Liver (tissue), 3 donors: Measurements from ENCODE around the gene LCE3C.

Experiments
- ATF3 ChIP-seq: IDR thresholded peaks from 2 replicates; pipeline ENCODE4 v1.6.1; 2016; ENCODE audit warnings: antibody characterized with exemption
- CTCF ChIP-seq: fragments of 150-350 bp; IDR thresholded peaks from 2 replicates; pipeline ENCODE4 v1.5.1; 2017; ENCODE audit warnings: improper control_type of control experiment, low read depth, low read length; ENCODE audit not compliant: missing input control
- GABPA ChIP-seq, 2 donors: IDR thresholded peaks in 1 of 2; conservative IDR thresholded peaks in 1 of 2; 2 replicates each; pipeline ENCODE4 v1.6.1; 2016; ENCODE audit warnings: antibody characterized with exemption in 2 of 2, mild to moderate bottlenecking in 1 of 2, moderate library complexity in 1 of 2
- HNF4A ChIP-seq, 2 donors: conservative IDR thresholded peaks; 2 replicates each; pipeline ENCODE4 v1.6.1; 2016; ENCODE audit warnings: antibody characterized with exemption in 2 of 2, mild to moderate bottlenecking in 2 of 2
- MAX ChIP-seq: IDR thresholded peaks from 2 replicates; pipeline ENCODE4 v1.6.1; 2016; ENCODE audit warnings: antibody characterized with exemption
- REST ChIP-seq: IDR thresholded peaks from 2 replicates; pipeline ENCODE4 v1.6.1; 2016; ENCODE audit warnings: antibody characterized with exemption, mild to moderate bottlenecking
- SP1 ChIP-seq: IDR thresholded peaks from 2 replicates; pipeline ENCODE4 v1.6.1; 2018; ENCODE audit warnings: antibody characterized with exemption, mild to moderate bottlenecking
- YY1 ChIP-seq: IDR thresholded peaks from 2 replicates; pipeline ENCODE4 v1.6.1; 2016; ENCODE audit warnings: antibody characterized with exemption, mild to moderate bottlenecking
- ZBTB33 ChIP-seq: IDR thresholded peaks from 2 replicates; pipeline ENCODE4 v1.6.1; 2016; ENCODE audit warnings: antibody characterized with exemption
- donor health status: healthy.
- donor health status: healthy.

GRCh38 chr1:152596986-152597385, 3.0 kb upstream of the LCE3C start:
- peak; percentile 46 to 73 for TF ChIP-seq HNF4A (conservative IDR thresholded peaks at IDR 0.05)
- TF ChIP-seq CTCF = no peak
- TF ChIP-seq ATF3 = no peak
- TF ChIP-seq MAX = peak; percentile 30
- peak; percentile 24 for TF ChIP-seq YY1
- no peak for TF ChIP-seq ZBTB33
- no peak for TF ChIP-seq REST
- TF ChIP-seq SP1 = no peak
- no peak for TF ChIP-seq GABPA (IDR thresholded peaks at IDR 0.05 in 1 of 2, conservative IDR thresholded peaks at IDR 0.05 in 1 of 2)
